ENCODE results near the gene BCL3.
"Not testable (repeated sequence)": the region's sequence is repeated elsewhere in the genome, so short reads cannot be mapped to it uniquely, and the experiment has no call there.

Gene BCL3

GRCh38 chr19:44721369-44721768, 27.1 kb upstream of the BCL3 start:
- DNase-seq (ENCODE audit: low read depth) = not testable (repeated sequence)

- no peak for DNase-seq (ENCODE audit: low read depth)
These were observed 26.1 kb upstream of the BCL3 start for GRCh38 chr19:44722131-44723121.

GRCh38 chr19:44723299-44723951, 25.1 kb upstream of the BCL3 start:
- no peak for DNase-seq (ENCODE audit: low read depth)

- DNase-seq (ENCODE audit: low read depth) = peak; percentile 46
These were observed 24.6 kb upstream of the BCL3 start for GRCh38 chr19:44723952-44724319.

- DNase-seq (ENCODE audit: low read depth) = no peak
These were observed 23.3 kb upstream of the BCL3 start for GRCh38 chr19:44725251-44725650.

- no peak for DNase-seq (ENCODE audit: low read depth)
These were observed 22.8 kb upstream of the BCL3 start for GRCh38 chr19:44725684-44726083.

- DNase-seq (ENCODE audit: low read depth) = no peak
These were observed 22.0 kb upstream of the BCL3 start for GRCh38 chr19:44726465-44726864.

- no peak for DNase-seq (ENCODE audit: low read depth)
These were observed 20.3 kb upstream of the BCL3 start for GRCh38 chr19:44728178-44728577.

GRCh38 chr19:44729516-44730033, 18.9 kb upstream of the BCL3 start:
- no peak for DNase-seq (ENCODE audit: low read depth)

- no peak for DNase-seq (ENCODE audit: low read depth)
These were observed 17.4 kb upstream of the BCL3 start for GRCh38 chr19:44731081-44731480.

GRCh38 chr19:44731622-44732021, 16.9 kb upstream of the BCL3 start:
- no peak for DNase-seq (ENCODE audit: low read depth)

GRCh38 chr19:44732235-44733014, 16.1 kb upstream of the BCL3 start:
- DNase-seq (ENCODE audit: low read depth) = no peak

- DNase-seq (ENCODE audit: low read depth) = no peak
These were observed 14.2 kb upstream of the BCL3 start for GRCh38 chr19:44734357-44734756.

- no peak for DNase-seq (ENCODE audit: low read depth)
These were observed 13.5 kb upstream of the BCL3 start for GRCh38 chr19:44735011-44735410.

- DNase-seq (ENCODE audit: low read depth) = no peak
These were observed 11.1 kb upstream of the BCL3 start for GRCh38 chr19:44737238-44738071.

GRCh38 chr19:44738136-44738535, 10.4 kb upstream of the BCL3 start:
- DNase-seq (ENCODE audit: low read depth) = no peak

GRCh38 chr19:44738603-44739558, 9.6 kb upstream of the BCL3 start:
- no peak for DNase-seq (ENCODE audit: low read depth)

- DNase-seq (ENCODE audit: low read depth) = no peak
These were observed 8.1 kb upstream of the BCL3 start for GRCh38 chr19:44740351-44740824.

- no peak for DNase-seq (ENCODE audit: low read depth)
These were observed 7.2 kb upstream of the BCL3 start for GRCh38 chr19:44741258-44741731.

GRCh38 chr19:44741841-44742329, 6.6 kb upstream of the BCL3 start:
- DNase-seq (ENCODE audit: low read depth) = no peak

Measured in T-helper 22 cell (primary cell).